Fibroblast of lung (primary cell): ENCODE data around the gene GAR1. TPM values are rescaled to one million over a fixed set of nuclear protein-coding genes. Genes with fewer than 3 reads are reported as not detected.
A peak's percentile ranks its signal among the peaks of the same experiment; 100 is the strongest.

ENCODE experiments used
- DNase-seq, 2 donors: peaks; one replicate each; pipeline versions ENCODE4 v3.0.0 to v3.0.0-alpha.2; 2010; ENCODE audit warnings: low read depth in 2 of 2
- H2AFZ ChIP-seq: 2 replicates; pipeline ENCODE4 v1.5.1; 2012; ENCODE audit warnings: low read length, control low read depth, inconsistent platforms
- H3K27ac ChIP-seq: 2 replicates; pipeline ENCODE4 v1.5.1; 2011; ENCODE audit warnings: low read length, control low read depth; ENCODE audit not compliant: insufficient read depth
- H3K27me3 ChIP-seq: 2 replicates; pipeline ENCODE4 v1.5.1; 2011; ENCODE audit warnings: mild to moderate bottlenecking, low read length; ENCODE audit not compliant: control insufficient read depth, insufficient read depth
- H3K36me3 ChIP-seq: 2 replicates; pipeline ENCODE4 v1.5.1; 2011; ENCODE audit warnings: low read length; ENCODE audit not compliant: control insufficient read depth, insufficient read depth
- H3K4me1 ChIP-seq: 2 replicates; pipeline ENCODE4 v1.5.1; 2011; ENCODE audit warnings: low read length; ENCODE audit not compliant: control insufficient read depth, insufficient read depth; ENCODE audit errors: extremely low read depth
- H3K4me2 ChIP-seq: 2 replicates; pipeline ENCODE4 v1.5.1; 2011; ENCODE audit warnings: low read length, control low read depth; ENCODE audit not compliant: insufficient read depth; ENCODE audit errors: extremely low read depth
- H3K4me3 ChIP-seq, 4 experiments: fragments of 200-600 bp in 1 of 4; sonication (generic) in 1 of 4; replicated peaks in 1 of 4; 2 replicates each; pipeline ENCODE4 v1.5.1; 2011 to 2016; ENCODE audit warnings: low read length in 4 of 4, low read depth in 3 of 4, mild to moderate bottlenecking in 3 of 4, control low read depth in 2 of 4, inconsistent platforms in 1 of 4, mixed read lengths in 1 of 4; ENCODE audit not compliant: insufficient read depth in 1 of 4; ENCODE audit errors: control extremely low read depth in 1 of 4
- H3K79me2 ChIP-seq: 2 replicates; pipeline ENCODE4 v1.5.1; 2012; ENCODE audit warnings: mild to moderate bottlenecking, low read length, inconsistent platforms; ENCODE audit not compliant: control insufficient read depth, insufficient read depth
- H3K9ac ChIP-seq: 2 replicates; pipeline ENCODE4 v1.5.1; 2011; ENCODE audit warnings: mild to moderate bottlenecking, low read length, control low read depth; ENCODE audit not compliant: insufficient read depth
- H3K9me3 ChIP-seq: 2 replicates; pipeline ENCODE4 v1.5.1; 2012; ENCODE audit warnings: low read depth, low read length; ENCODE audit not compliant: control insufficient read depth, insufficient read depth
- H4K20me1 ChIP-seq: 2 replicates; pipeline ENCODE4 v1.5.1; 2011; ENCODE audit warnings: low read length; ENCODE audit not compliant: control insufficient read depth, insufficient read depth; ENCODE audit errors: extremely low read depth
- CTCF ChIP-seq, 2 donors: IDR thresholded peaks in 1 of 2; conservative IDR thresholded peaks in 1 of 2; 1 replicate in 1 of 2; 2 replicates in 1 of 2; pipeline ENCODE4 v1.5.1; 2011 to 2012; ENCODE audit warnings: low read length in 2 of 2, control low read depth in 1 of 2, inconsistent platforms in 1 of 2, low read depth in 1 of 2, mild to moderate bottlenecking in 1 of 2
- EZH2 ChIP-seq: IDR thresholded peaks from 2 replicates; pipeline ENCODE4 v1.5.1; 2012; ENCODE audit warnings: low read length, control low read depth, mild to moderate bottlenecking; ENCODE audit errors: missing control alignments
- polyA plus RNA-seq, 2 donors: library from polyadenylated mRNA; depleted of rRNA in 1 of 2; stranded (reverse) in 1 of 2; unstranded in 1 of 2; fragments of >200 nt; gene quantifications; 2 replicates each; pipeline ENCODE4 v1.2.1, GENCODE V29; 2011 to 2012; ENCODE audit warnings: missing spikeins in 1 of 2
- total RNA-seq: library from RNA; depleted of rRNA; stranded (reverse); fragments of >200 nt; gene quantifications from 2 replicates; pipeline ENCODE4 v1.2.1, GENCODE V29; 2014

The GAR1 gene
- total and polyA plus RNA-seq, 2 donors (not counting 1 experiment from before 2014, with no cell fraction given) = 2.5 to 20.3 TPM

GRCh38 chr4:109820563-109820962, 5.0 kb downstream of the GAR1 start:
- H4K20me1 ChIP-seq = no peaks in the 10 kb centered on the region
- no peak overlapping the region for H3K27ac ChIP-seq
- no peak overlapping the region for H3K4me3 ChIP-seq
- H3K4me1 ChIP-seq = peaks cover 2% of the 10 kb centered on the region
- no peak overlapping the region for H3K9ac ChIP-seq
- H3K9me3 ChIP-seq = no peaks in the 10 kb centered on the region
- no peak overlapping the region for H3K4me2 ChIP-seq
- H3K27me3 ChIP-seq = no peaks in the 10 kb centered on the region
- peaks cover 22% of the 10 kb centered on the region for H3K79me2 ChIP-seq
- TF ChIP-seq CTCF (conservative IDR thresholded peaks at IDR 0.05 in 1 of 2, IDR thresholded peaks at IDR 0.05 in 1 of 2; ENCODE audit: low read depth in 1 of 2, low read length in 2 of 2) (no peak), EZH2 (no peak)
- no peak overlapping the region for H2AFZ ChIP-seq
- H3K36me3 ChIP-seq = no peaks in the 10 kb centered on the region
- peak in 1 of 2 donors; percentile 41 for DNase-seq

- H3K4me1 ChIP-seq = peaks cover 2% of the 10 kb centered on the region
- no peaks in the 10 kb centered on the region for H3K36me3 ChIP-seq
- no peak overlapping the region for H3K4me3 ChIP-seq
- TF ChIP-seq CTCF (conservative IDR thresholded peaks at IDR 0.05 in 1 of 2, IDR thresholded peaks at IDR 0.05 in 1 of 2; ENCODE audit: low read depth in 1 of 2, low read length in 2 of 2) = no peak
- no peak for TF ChIP-seq EZH2
- H3K9ac ChIP-seq = no peak overlapping the region
- H3K27me3 ChIP-seq = no peaks in the 10 kb centered on the region
- no peak overlapping the region for H2AFZ ChIP-seq
- H4K20me1 ChIP-seq = no peaks in the 10 kb centered on the region
- H3K4me2 ChIP-seq = no peak overlapping the region
- no peak for DNase-seq
- no peaks in the 10 kb centered on the region for H3K9me3 ChIP-seq
- peaks cover 16% of the 10 kb centered on the region for H3K79me2 ChIP-seq
- no peak overlapping the region for H3K27ac ChIP-seq
These were observed 5.6 kb downstream of the GAR1 start for GRCh38 chr4:109821185-109821584.

- Histone ChIP-seq H3K27ac (no peak overlapping the region), H3K9me3 (no peaks in the 10 kb centered on the region), H3K79me2 (no peaks in the 10 kb centered on the region), H3K4me2 (no peak overlapping the region), H2AFZ (no peak overlapping the region), H4K20me1 (no peaks in the 10 kb centered on the region), H3K36me3 (no peaks in the 10 kb centered on the region), H3K4me3 (no peak overlapping the region), H3K4me1 (no peaks in the 10 kb centered on the region), H3K27me3 (no peaks in the 10 kb centered on the region), H3K9ac (no peak overlapping the region)
- TF ChIP-seq CTCF (conservative IDR thresholded peaks at IDR 0.05 in 1 of 2, IDR thresholded peaks at IDR 0.05 in 1 of 2; ENCODE audit: low read depth in 1 of 2, low read length in 2 of 2) = peak in 1 of 2 donors; percentile 55
- no peak for TF ChIP-seq EZH2
- peak; percentile 12 to 48 for DNase-seq
These were observed 11.2 kb downstream of the GAR1 start for GRCh38 chr4:109826719-109827118.
